ENCODE results near the gene BCAR3.
"Not testable (repeated sequence)": the region's sequence is repeated elsewhere in the genome, so short reads cannot be mapped to it uniquely, and the experiment has no call there.

The BCAR3 gene

DNA sequence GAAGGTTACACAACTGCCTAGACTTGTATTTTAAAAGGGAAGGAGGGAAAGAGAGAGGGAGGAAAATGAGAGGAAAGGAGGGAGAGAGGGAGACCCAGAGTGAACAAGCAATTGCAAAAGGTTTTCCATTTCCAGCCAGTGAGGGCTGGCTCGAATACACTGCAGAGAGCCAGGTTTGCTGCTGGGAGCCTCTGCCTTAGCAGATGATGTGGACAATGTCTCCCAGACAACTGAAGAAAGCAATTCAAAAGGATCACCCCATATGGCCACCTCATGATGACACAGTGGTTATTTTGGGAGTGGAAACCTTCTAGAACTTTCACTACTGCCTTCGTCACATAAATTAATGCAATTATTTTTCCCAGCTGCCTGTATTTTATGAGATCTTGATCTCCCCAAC is 86.4 kb downstream of the BCAR3 start:
- DNase-seq (ENCODE audit: low spot score): no peak

DNA sequence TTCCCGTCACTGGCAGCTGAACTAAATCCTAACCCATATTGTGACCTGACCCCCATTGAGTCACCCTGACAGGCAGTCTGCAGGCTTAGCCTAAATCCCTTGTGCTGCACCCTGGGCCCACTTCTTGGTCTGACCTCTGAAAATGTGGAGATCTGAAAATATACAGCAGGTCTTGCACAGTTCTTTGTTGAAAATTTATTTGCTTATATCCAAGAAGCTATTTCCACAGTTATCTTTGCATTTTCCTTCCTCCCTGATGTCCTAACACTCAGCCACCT is 87.1 kb downstream of the BCAR3 start:
- no peak for DNase-seq (ENCODE audit: low spot score)

DNA sequence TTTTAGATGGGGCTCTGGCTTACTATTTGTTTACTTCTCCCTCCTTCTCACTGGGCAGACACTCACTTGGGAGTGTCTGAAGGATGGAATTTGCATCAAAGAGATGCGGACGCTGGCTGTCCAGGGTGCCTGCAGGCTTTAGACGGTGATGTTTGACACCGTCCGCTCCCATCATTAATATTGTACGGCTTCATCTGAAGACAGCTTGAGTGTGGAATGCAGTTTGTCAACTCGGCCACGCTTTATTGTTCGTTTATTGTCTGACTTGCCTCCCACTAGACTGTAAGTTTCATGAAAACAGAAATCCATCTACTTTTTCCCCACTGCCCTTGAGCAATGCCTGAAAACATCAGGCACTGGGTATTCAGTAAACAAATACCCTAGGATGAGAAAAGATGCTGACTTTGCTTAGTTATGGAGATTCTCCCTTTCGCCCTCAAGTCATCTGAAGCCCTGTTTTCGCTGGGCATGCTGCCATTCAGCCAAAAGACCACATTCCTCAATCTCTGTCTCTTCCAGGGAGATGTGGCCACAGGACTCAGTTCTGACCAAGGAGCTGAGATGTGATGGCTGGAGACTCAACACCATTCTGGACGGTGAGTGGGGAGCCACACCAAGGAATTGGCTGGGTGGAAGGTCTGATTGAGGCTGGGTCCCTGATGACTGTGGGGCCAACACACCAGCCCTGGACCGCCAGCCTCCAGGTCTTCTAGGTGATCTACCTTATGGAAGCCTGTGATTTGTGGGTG is 87.6 kb downstream of the BCAR3 start:
- no peak for DNase-seq (ENCODE audit: low spot score)

DNA sequence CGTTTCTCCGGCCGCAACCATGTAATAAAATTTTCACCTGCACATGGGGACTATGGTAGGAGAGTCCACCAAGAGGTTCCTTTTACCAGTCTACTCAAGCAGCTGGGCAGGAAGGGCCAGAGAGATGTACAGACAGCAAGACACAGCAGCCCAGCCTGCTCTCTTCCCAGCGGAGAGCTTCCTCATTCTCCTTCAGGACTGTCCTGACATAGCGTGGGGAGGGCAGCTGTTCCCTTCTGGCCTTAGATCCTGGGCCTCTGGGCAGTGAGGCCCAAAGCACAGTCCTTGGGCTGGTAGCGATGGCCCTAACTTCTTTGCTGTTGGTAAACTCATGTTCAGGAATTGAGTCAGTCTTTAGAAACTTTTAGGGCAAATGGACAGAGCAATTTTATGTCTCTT is 89.1 kb downstream of the BCAR3 start:
- DNase-seq (ENCODE audit: low spot score): no peak

DNA sequence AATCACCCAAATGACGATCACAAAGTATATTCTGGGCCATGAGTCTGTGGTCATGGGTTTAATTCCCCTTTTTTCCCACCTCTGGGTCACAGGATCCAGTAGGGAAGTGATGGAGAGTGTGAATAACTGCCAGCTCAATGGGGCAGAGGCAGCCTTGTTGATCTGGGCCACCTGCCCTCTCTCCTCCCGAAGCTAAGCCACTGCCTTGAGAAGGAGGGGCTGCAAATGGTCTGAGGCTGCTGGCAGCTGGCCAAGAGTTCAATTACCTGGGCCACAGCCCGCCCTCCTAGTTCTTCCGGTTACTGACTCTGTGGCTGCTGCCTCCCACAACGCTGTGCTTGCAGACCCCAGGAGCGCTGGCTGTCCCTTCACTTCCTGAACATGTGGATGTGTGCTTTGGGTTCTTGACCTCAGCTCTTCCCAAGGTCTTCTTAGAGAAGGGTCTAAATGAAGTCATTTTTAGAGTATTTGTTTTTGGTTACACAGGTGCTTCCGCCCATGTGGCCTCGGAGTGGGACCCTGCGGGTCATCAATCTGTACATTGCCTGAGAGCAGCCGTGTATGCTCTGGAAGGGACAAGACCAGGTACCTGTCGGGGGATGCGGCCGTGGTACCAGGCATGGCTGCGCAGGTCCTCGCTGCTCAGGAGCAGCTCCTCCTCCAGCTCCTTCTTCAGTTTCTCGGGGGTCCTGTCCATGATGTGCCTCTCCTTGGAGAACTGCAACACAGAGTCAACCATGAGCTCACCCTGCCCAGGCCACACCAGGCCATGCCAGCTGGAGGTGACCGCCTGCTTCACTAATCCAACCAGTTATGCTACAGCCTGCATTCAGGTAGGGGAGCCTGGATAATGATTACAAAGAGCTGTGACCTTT is 89.7 kb downstream of the BCAR3 start:
- no peak for DNase-seq (ENCODE audit: low spot score)

DNA sequence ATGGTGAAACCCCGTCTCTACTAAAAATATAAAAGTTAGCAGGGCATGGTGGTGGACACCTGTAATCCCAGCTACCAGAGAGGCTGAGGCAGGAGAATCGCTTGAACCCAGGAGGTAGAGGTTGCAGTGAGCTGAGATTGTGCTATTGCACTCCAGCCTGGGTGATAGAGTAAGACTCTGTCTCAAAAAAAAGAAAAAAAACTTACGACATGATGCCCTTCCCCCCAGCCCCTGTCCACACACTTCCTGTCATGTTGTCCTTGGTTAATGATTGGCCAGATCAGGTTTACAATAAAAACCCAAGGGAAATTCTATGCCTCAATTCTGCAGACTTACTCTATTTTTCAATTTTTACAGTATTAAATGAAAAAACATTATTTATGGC is 90.4 kb downstream of the BCAR3 start:
- DNase-seq (ENCODE audit: low spot score): not testable (repeated sequence)

DNA sequence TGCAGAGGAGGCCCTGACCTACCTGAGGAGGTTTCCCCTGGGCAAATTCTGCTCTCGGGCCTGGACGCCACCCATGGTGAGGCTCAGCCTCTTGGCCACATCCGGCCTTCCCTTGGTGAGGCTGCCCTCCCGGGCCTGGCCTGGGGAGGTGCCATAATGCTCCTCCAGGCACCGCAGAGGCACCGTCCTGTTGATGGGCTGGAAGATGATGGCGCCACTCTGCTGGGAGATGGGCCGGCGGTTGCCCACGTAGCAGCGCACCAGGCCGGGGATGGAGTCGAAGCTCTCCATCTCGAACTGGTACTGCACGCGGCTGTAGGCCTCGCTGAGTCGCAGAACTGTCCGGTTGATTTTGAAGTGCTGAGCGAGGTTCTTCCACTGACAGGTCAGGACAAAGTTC is 92.7 kb downstream of the BCAR3 start:
- no peak for DNase-seq (ENCODE audit: low spot score)

DNA sequence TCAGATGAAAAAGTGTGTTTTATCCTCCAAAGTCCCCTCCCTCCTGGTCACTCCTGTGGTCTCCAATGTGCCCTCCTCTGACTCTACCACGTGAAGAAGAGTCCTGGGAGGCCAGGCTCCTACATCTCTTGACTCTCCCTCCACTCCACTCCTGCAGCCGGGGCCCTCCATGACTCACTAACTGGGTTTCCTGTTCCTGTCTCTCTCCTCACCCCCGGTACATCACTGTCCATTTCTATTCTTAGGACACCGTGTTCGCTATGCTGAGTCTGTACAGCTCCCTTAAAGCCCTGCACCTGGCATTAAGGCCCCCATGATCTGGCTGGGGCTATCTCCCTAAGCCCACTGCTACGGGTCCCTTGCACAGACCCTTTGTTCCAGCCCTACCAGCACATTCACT is 93.4 kb downstream of the BCAR3 start:
- DNase-seq (ENCODE audit: low spot score): no peak

DNA sequence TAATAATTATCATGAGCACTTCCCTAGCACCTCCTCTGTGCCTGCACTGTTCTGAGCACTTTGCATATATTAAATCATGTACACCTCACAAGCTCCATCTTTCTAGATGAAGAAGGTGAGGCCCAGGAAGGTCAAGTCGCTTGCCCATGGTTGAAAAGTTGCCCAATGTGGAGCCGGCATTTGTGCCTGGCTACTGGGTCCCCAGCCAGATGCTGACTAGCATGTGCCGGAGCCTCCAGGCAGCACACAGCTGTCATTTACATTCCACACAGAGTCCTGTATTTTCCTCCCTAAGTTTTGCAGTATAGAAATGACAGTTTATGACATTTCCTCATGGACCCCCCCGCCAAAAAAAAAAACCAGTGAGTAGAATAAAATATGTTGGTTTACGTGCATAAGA is 94.3 kb downstream of the BCAR3 start:
- DNase-seq (ENCODE audit: low spot score): no peak

DNA sequence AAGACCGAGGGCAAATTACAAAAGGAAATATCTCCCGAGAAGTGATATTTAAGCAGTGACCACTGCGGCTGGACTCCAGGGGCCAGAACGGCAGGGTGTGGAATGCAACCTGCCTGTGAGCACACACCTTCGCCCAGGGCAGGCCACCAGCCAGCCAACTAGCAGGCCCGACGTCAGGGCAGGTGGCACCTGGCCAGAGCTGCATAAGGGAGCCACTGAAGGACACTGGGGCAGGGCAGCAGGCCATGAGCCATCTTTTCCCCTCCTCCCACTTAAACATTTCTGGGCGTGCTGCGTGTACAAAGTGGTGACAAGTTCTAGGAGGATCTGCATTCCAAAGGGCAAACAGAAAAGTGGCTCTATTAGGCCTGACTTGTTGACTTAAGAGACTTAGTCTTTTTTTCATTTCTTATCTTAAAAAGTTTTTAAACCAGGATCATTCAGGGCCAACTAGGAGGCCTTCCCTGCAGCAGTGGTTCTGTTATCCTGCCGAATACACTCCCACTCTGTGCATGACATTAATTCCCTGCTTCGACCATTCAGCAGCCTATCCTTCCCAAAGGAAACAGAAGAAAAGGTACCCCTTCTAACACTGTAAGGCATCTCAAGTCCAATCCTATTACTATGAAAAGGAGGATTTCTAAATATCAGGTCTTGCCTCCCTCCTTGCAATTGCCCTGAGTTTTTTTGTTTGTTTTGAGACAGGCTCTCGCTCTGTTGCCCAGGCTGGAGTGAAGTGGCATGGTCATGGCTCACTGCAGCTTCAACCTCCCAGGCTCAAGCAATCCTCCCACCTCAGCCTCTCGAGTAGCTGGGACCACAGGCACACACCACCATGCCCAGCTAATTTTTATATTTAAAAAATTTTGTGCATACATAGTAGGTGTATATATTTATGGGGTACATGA is 96.3 kb downstream of the BCAR3 start:
- DNase-seq (ENCODE audit: low spot score): no peak

DNA sequence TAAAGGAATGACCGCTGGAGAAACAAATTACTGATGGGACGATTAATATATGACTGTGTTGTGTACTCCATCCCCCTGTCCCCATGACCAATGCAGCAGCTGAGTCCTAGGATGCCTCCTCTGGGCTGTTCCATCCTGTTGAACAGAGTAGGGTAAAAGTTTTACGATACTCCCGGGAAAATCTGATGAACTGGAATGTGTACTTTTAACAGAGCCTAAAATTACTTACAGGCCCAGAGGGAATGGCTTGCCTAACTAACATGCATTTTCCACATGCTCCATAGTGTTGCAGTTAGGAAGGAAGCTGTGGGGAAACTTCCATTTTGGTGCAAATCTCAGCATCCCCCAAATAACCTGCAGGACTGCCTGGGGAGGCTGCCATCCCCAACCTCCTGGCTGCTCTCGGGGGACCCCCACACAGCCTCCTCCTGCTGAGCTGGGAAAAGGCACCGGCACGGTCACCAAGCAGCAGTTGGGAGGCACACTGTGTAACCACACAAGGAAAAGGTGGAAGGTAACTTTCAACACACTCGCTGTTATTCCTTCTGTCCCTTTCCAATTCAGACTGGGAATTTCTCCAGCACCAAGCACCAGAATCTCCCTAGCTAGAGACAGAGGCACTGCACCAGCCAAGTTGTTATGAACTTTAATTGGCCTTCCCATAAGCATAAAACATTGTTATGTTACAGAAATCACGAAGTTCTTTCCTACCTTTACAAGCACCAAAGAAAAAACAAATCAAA is 97.2 kb downstream of the BCAR3 start:
- DNase-seq (ENCODE audit: low spot score): no peak

DNA sequence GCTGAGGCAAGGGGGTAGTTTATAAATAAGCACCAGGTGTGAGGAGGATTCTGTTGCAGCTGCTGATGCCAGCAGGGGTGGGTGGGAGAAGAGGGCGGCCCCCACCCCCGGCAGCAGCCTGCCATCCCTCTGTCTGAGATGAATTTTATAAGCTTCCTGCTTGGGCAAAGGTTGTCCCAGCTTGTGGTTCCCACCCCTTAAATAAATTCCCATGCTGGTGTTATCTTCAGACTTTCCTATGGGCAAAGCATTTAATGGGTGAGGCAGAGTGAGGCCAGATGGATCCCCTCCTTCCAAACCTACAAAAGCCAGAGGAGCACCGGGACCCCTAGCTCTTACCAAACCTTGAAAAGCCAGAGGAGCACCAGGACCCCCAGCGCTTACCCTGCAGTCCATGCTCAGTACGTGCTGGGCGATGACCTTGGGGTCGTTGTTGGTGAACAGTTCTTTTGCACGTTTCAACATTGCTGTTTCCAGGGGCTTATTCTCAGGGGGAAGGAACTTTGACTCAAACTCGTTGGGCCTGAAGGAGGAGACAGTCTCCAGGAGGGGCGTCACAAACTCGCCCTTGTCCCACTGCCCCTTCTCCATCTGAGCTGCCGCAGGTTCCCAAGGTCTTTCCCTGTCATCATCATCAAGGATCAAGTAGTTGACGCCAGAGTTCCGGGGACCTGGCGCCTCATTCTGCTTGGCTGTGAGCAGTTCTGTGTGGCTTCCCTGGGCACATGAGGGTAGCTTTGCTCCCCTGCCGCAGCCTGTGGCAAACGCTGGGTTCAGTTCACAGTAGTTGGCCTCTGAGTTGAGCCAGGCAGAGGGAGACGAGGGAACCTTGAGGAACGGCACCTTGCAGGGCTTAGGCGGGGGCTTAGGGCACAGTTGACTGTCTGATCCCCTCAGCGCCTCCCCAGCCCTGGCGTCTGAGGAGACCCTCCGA is 99.5 kb downstream of the BCAR3 start:
- DNase-seq (ENCODE audit: low spot score): no peak

DNA sequence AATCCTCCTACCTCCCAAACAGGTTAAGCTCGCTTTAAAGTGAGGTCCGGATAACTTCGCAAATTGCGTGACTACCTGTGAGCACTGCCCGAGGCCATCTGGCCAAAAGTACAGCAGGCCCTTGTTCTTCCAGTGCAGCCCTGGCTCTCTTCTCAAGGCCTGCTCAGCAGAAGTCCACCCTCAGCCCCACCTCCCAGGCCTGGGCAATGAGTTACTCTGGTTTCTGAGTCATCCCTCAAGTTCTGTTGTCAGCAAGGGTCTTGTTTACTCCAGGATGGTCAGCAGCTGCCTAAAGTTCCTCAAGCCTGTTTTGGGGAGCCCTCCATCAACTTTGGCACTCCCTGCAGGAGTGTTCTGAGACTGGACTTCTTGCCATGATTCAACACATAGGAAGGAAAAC is 101.7 kb downstream of the BCAR3 start:
- DNase-seq (ENCODE audit: low spot score): no peak

DNA sequence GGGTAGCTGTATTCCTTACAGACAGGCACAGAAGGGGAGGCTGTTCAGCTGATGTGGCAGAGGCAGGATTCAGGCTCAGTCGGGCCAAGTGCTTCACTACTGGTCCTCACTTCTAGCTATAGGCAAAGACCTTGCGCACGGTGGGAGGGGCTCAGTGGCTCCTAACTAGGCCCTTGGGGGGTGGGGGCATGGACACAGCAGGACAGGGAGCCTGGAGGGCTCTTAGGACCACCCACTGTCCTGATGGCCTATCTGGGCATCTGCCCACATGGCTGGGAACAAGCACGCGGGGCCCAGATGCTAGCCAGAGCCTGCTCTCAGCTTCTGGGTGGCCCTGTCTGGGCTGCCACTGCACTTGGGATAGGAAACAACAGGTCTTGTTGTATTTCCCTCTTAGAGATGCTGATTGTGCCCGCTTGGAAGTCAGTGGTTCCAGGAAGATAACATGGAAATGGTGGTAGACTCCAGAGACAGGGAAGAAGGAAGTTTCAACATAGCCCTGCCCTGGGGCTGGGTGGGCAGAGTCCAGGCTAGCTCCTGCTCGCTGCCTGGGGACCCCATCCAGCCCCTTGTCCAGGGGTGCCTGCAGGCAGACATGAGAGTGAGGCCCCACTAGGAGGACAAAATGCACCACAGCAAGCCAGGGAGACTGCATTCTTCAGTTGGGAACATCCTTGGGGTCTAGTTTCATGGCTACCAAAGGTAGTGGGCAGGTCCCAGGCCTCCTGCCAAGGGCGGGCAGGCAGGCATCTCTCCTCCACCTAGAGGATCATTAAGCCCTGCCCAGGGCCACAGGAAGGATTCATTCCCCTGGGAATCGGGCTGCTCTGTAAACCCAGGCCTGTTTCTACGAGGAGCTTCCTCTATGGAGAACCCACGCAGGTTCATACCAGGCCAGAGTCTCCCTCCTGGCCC is 102.5 kb downstream of the BCAR3 start:
- no peak for DNase-seq (ENCODE audit: low spot score)

DNA sequence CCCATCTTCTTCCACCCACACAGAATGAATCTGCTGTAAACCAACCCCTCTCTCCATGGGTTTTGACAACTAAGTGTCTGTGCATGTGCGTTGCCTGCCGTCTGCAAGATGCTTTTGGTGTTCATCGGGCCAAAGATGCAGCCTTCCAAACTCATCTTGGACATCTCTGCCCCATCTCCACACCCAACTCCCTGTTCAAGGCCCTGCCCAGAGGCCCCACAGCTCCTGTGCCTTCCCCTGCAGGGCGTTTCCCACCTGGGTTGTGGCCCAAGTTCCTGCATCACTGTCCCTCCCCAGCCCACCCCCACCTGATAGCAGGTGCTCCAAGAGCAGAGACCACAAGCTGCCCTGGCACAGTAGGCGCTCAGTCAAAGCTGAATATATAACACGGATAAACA is 103.2 kb downstream of the BCAR3 start:
- no peak for DNase-seq (ENCODE audit: low spot score)

DNA sequence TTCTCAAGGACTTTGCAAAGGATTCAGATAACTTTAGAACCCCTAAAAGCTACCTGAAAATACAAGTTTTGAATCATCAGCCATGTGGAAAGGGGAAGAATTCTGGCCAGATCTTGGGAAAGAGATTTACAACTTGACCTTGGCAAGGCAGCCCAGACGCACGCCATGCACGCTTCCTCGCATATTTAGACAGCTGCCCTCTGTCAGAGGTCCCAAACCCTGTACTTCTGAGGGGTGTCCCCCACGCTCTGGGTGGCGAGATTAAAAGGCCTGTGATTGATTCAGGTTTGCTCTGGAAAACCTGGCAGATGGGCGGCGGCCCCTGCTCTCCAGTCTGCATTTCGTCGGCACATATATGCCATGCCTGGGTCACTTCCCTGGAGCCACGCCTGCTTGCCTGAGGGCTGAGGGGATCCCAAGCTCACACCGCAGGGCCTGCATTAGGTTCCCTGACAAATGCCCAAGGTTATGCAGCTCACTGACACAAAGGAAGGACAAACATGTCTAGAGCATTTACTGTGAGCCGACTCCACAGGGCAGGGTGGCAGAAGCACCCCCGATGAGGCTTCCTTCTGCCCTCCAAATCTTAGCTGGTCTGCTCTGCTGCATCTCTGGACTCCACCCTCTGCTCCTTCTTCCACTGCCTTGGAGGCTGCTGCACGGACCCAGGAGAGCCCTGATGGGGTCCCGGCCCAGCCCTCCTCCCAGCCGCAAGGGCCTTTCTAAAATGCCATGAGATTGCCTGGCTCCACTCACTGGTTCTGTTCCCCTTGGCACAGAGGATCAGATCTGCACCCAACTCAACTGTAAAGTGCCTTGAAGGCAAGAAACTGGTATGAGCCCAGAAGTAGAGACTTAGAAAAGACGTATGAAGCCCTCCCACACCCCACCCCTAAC is 103.9 kb downstream of the BCAR3 start:
- DNase-seq (ENCODE audit: low spot score): no peak

DNA sequence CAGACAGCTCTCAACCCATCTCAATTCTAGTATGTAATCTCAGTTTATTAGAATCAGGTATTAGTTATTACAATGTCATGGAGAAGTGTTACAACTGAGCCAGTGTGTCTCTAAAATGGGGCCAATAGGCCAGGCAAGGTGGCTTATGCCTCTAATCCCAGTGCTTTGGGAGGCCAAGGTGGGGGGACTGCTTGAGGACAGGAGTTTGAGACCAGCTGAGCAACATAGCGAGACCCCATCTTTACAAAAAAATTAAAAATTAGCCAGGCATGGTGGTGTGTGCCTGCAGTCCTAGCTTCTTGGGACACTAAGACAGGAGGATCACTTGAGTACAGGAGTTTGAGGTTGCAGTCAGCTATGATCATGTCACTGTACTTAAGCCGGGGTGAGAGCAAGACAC is 104.9 kb downstream of the BCAR3 start:
- no peak for DNase-seq (ENCODE audit: low spot score)

DNA sequence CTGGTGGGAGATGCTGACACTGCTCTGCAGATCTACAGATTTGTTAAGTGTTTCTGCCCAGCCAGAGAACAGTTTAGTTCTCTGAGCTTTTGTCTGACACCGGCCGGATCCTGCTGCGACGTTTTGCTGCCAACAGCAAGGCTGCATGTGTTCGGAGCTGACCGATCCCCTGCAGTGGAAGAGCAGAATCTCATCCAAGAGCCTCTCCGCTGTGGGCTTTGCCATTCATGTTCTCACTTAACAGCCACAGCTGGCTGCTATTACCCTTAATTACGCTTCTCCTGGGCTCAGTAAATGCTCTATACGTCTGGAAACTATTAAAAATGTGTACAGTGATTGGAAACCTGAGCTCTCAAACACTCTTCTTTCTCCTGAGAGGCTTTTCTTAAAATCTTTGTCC is 105.3 kb downstream of the BCAR3 start:
- DNase-seq (ENCODE audit: low spot score): no peak

Data from CD4-positive, alpha-beta T cell treated with Interleukin-2 at 100 ng/mL for 4 hours (primary cell).